Kidney (tissue), 14 donors: ENCODE data around the gene MEA1. TPM values are rescaled to one million over a fixed set of nuclear protein-coding genes. Genes with fewer than 3 reads are reported as not detected.

ENCODE experiments used
- DNase-seq, 5 donors: peaks; one replicate each; pipeline ENCODE4 v3.0.0-alpha.2; 2013 to 2020
- FAIRE-seq: peaks from 2 replicates; lab custom pipeline; 2012; peaks lifted over from hg19 to GRCh38; lab: Jason Lieb, UNC
- H3K27ac ChIP-seq, 2 donors: one replicate each; pipeline ENCODE4 v1.7.0; 2013; ENCODE audit warnings: low read depth in 2 of 2, low read length in 2 of 2, inconsistent platforms in 1 of 2
- H3K27me3 ChIP-seq: one replicate; pipeline ENCODE4 v1.7.1; 2013; ENCODE audit warnings: low read length, inconsistent platforms; ENCODE audit not compliant: control insufficient read depth, insufficient read depth
- H3K36me3 ChIP-seq, 3 donors: one replicate each; pipeline versions ENCODE4 v1.7.0 to v1.7.1; 2013; ENCODE audit warnings: low read length in 3 of 3, control low read depth in 1 of 3, inconsistent platforms in 1 of 3; ENCODE audit not compliant: insufficient read depth in 3 of 3, control insufficient read depth in 2 of 3
- H3K4me1 ChIP-seq, 3 donors: one replicate each; pipeline versions ENCODE4 v1.7.0 to v1.7.1; 2013; ENCODE audit warnings: low read length in 3 of 3, inconsistent platforms in 1 of 3, low read depth in 1 of 3; ENCODE audit not compliant: control insufficient read depth in 2 of 3, insufficient read depth in 2 of 3
- H3K4me3 ChIP-seq, 3 donors: one replicate each; pipeline versions ENCODE4 v1.7.0 to v1.8.1; 2013; ENCODE audit warnings: low read length in 3 of 3, control low read depth in 1 of 3, inconsistent platforms in 1 of 3
- H3K9ac ChIP-seq, 3 donors: one replicate each; pipeline versions ENCODE4 v1.7.0 to v1.7.1; 2013; ENCODE audit warnings: low read length in 3 of 3, control low read depth in 1 of 3, inconsistent platforms in 1 of 3
- H3K9me3 ChIP-seq, 3 donors: one replicate each; pipeline versions ENCODE4 v1.7.0 to v1.7.1; 2013; ENCODE audit warnings: low read length in 3 of 3, control low read depth in 1 of 3, inconsistent platforms in 1 of 3; ENCODE audit not compliant: control insufficient read depth in 2 of 3, insufficient read depth in 1 of 3
- CTCF ChIP-seq: IDR thresholded peaks from 3 replicates; pipeline ENCODE4 v1.5.1; 2012; ENCODE audit warnings: mild to moderate bottlenecking, moderate library complexity, borderline replicate concordance; ENCODE audit not compliant: insufficient read depth; ENCODE audit errors: extremely low read depth
- intact Hi-C: fragments of 100-400 bp; cut with DNase I; formaldehyde crosslinking; loops from one replicate; pipeline ENCODE4 v1.11.1; 2022
- polyA plus RNA-seq: library from polyadenylated mRNA; stranded (reverse); fragments of 350-450 nt; fragmentation: Illumina TruSeq; extraction: RNeasy Lipid Tissue Mini Kit (QIAGEN cat#74804); gene quantifications from one replicate; pipeline ENCODE4 v1.2.3, GENCODE V29; 2014; ENCODE audit warnings: low read depth, low replicate concordance; ENCODE audit not compliant: insufficient read depth
- total RNA-seq: library from RNA; stranded (reverse); fragmentation: NEBNext Ultra II Directional; extraction: Animal tissue kit (Norgen Biotek cat#: 25700); gene quantifications from one replicate; pipeline ENCODE4 v1.2.1, GENCODE V29; 2021
- donor health status: control.
- donor health status: control.
- donor health status: control.
- donor health status: control.
- donor health status: control.
- donor health status: DM: yes; HTN: yes; CAD: no.
- donor health status: Normal renal cell carcinoma (clear cell type).

The MEA1 gene
- total and polyA plus RNA-seq, 2 donors from 2014 or later = 53.2 to 149 TPM

- no peak overlapping the region for H3K4me3 ChIP-seq
- TF ChIP-seq CTCF = peak; percentile 13
- no peak overlapping the region for H3K27ac ChIP-seq
- H3K27me3 ChIP-seq = no peaks in the 10 kb centered on the region
- peaks cover 2 to 6% (median 3%) of the 10 kb centered on the region in 3 donors for H3K4me1 ChIP-seq
- no peaks in the 10 kb centered on the region for H3K9me3 ChIP-seq
- H3K36me3 ChIP-seq = peaks cover 9 to 41% (median 21%) of the 10 kb centered on the region in 3 donors
- FAIRE-seq (no peak), DNase-seq (peak in 3 of 5 donors; percentile 9 to 53 (median 24))
- intact Hi-C loops = no loop called here
- H3K9ac ChIP-seq = no peak overlapping the region
Measured at GRCh38 chr6:43009124-43009523, 4.6 kb downstream of the MEA1 start.

GRCh38 chr6:43007126-43007525, 6.6 kb downstream of the MEA1 start:
- DNase-seq = no peak
- H3K9me3 ChIP-seq = no peaks in the 10 kb centered on the region
- H3K36me3 ChIP-seq = peaks cover 9 to 41% (median 21%) of the 10 kb centered on the region in 3 donors
- H3K9ac ChIP-seq = no peak overlapping the region
- no peak for FAIRE-seq
- H3K4me1 ChIP-seq = no peaks in the 10 kb centered on the region
- intact Hi-C loops = no loop called here
- H3K27ac ChIP-seq = no peak overlapping the region
- H3K27me3 ChIP-seq = no peaks in the 10 kb centered on the region
- H3K4me3 ChIP-seq = no peak overlapping the region
- TF ChIP-seq CTCF = no peak

- Histone ChIP-seq H3K27ac (no peak overlapping the region), H3K36me3 (peaks cover 6 to 34% (median 19%) of the 10 kb centered on the region in 3 donors), H3K27me3 (no peaks in the 10 kb centered on the region), H3K4me3 (no peak overlapping the region), H3K9ac (no peak overlapping the region), H3K4me1 (no peaks in the 10 kb centered on the region), H3K9me3 (no peaks in the 10 kb centered on the region)
- FAIRE-seq (no peak), DNase-seq (no peak)
- TF ChIP-seq CTCF = no peak
- intact Hi-C loops = no loop called here
Measured at GRCh38 chr6:43006251-43006650, 7.5 kb downstream of the MEA1 start.

- Histone ChIP-seq H3K36me3 (peaks cover 6 to 30% (median 16%) of the 10 kb centered on the region in 3 donors), H3K27ac (no peak overlapping the region), H3K4me1 (no peaks in the 10 kb centered on the region), H3K4me3 (no peak overlapping the region), H3K9me3 (no peaks in the 10 kb centered on the region), H3K27me3 (no peaks in the 10 kb centered on the region), H3K9ac (no peak overlapping the region)
- no peak for TF ChIP-seq CTCF
- no peak for FAIRE-seq
- intact Hi-C loops = no loop called here
- DNase-seq = no peak
Measured at GRCh38 chr6:43005844-43006243, 7.9 kb downstream of the MEA1 start.
